ENCODE results near the gene TMEM132A. TPM values are rescaled to one million over a fixed set of nuclear protein-coding genes. Genes with fewer than 3 reads are reported as not detected.

The TMEM132A gene
- total and polyA plus RNA-seq, 8 donors, result 3.1 to 36.7 (median 4.8) TPM

DNA sequence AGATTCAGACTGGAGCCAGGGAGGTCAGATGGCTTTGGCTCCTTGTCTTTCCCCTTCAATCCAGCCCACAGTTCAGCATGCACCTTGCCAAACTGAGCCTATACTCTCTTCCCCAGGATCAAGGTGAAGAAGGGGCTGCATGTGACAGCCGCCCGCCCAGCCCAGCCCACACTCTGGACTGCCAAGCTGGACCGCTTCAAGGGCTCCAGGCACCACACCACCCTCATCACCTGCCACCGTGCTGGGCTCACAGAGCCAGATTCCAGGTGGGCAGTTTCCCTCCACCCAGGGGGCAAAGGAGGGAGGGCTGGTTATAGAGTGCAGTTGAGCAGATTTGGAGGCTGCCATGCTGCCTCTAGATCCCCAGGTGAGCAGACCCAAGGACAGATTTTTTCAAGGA lies 6.1 kb downstream of the TMEM132A start:
- intact Hi-C loops (cut with DNase I), result no loop called here
- FAIRE-seq, result no peak
- 85% methylated on average over 4 of the region's 4 CpGs for WGBS, 2 donors

DNA sequence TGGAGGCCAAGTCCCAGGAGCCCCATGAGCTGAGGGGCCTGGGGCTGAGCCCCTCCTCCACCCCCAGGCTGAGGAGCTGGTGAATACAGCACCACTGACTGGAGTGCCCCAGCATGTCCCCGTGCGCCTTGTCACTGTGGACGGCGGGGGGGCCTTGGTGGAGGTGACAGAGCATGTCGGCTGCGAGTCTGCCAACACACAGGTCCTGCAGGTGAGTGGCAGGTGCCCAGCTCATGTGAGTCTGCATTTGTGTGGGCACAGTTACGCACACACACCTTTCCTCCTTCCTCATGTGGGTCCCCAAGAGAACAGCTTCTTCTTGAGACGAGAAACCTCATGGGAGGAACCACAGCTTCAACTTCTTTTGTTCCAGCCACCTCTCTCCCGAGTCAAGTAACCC lies 7.7 kb downstream of the TMEM132A start:
- H3K36me3 ChIP-seq, result no peaks in the 10 kb centered on the region
- TF ChIP-seq, protein P1, sequence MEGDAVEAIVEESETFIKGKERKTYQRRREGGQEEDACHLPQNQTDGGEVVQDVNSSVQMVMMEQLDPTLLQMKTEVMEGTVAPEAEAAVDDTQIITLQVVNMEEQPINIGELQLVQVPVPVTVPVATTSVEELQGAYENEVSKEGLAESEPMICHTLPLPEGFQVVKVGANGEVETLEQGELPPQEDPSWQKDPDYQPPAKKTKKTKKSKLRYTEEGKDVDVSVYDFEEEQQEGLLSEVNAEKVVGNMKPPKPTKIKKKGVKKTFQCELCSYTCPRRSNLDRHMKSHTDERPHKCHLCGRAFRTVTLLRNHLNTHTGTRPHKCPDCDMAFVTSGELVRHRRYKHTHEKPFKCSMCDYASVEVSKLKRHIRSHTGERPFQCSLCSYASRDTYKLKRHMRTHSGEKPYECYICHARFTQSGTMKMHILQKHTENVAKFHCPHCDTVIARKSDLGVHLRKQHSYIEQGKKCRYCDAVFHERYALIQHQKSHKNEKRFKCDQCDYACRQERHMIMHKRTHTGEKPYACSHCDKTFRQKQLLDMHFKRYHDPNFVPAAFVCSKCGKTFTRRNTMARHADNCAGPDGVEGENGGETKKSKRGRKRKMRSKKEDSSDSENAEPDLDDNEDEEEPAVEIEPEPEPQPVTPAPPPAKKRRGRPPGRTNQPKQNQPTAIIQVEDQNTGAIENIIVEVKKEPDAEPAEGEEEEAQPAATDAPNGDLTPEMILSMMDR (IDR thresholded peaks at IDR 0.05), result no peak
- H3K27ac ChIP-seq, result no peak overlapping the region
- WGBS, 2 donors, result 85 to 89% methylated on average over 9 of the region's 9 CpGs
- no peak overlapping the region for H3K4me3 ChIP-seq
- intact Hi-C loops (cut with DNase I), result no loop called here
- FAIRE-seq (no peak), DNase-seq (no peak), ATAC-seq (no peak)
- no peaks in the 10 kb centered on the region for H3K9me3 ChIP-seq
- H3K27me3 ChIP-seq, result no peaks in the 10 kb centered on the region
- no peaks in the 10 kb centered on the region for H3K4me1 ChIP-seq

More for the DNA sequence above, 6.1 kb downstream of the TMEM132A start:
- Histone ChIP-seq H3K4me3 (no peak overlapping the region), H3K27ac (no peak overlapping the region), H3K9me3 (no peaks in the 10 kb centered on the region), H3K36me3 (no peaks in the 10 kb centered on the region), H3K27me3 (no peaks in the 10 kb centered on the region), H3K4me1 (no peaks in the 10 kb centered on the region)
- no peak for DNase-seq
- TF ChIP-seq, protein P1 (IDR thresholded peaks at IDR 0.05), result no peak
- no peak for ATAC-seq

DNA sequence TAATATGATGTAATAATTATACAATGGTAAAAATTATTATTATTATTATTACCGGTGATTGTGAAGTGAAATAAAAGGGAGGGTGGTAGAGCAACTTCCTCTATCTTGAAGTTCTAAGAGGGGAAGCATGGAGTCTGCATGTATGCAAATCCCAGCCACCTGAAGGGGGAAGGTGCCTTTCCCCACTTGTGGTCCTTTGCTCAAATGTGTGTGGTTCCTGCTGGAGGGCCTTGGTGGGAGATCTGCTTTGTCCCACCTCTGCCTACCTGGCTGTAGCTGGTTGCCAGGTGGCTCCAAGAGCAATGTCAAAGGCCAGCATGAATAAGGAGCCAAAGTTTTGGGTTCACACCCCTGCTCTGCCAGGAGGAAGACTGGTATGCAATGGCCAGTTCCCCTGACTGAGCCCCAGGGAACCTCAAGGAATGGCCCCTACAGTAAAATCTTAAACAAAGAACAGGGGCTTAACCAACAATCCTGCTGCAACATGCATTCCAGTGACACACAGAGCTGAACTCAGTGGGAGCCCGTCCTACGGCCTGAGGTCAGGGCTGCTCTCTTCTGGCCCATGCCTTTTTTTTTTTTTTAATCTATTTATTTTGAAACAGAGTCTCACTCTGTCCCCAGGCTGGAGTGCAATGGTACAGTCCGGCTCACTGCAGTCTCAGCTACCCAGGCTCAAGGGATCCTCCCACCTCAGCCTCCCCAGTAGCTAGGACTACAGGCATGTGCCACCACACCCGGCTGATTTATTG lies 8.5 kb downstream of the TMEM132A start:
- DNase-seq (no peak), FAIRE-seq (no peak), ATAC-seq (no peak)
- intact Hi-C loops (cut with DNase I), result no loop called here
- no peak overlapping the region for H3K4me3 ChIP-seq
- H3K27ac ChIP-seq, result no peak overlapping the region
- TF ChIP-seq, protein P1 (IDR thresholded peaks at IDR 0.05), result no peak
- 74% methylated on average over 5 of the region's 5 CpGs for WGBS, 2 donors
- H3K27me3 ChIP-seq, result no peaks in the 10 kb centered on the region
- H3K36me3 ChIP-seq, result no peaks in the 10 kb centered on the region
- H3K9me3 ChIP-seq, result no peaks in the 10 kb centered on the region
- no peaks in the 10 kb centered on the region for H3K4me1 ChIP-seq

DNA sequence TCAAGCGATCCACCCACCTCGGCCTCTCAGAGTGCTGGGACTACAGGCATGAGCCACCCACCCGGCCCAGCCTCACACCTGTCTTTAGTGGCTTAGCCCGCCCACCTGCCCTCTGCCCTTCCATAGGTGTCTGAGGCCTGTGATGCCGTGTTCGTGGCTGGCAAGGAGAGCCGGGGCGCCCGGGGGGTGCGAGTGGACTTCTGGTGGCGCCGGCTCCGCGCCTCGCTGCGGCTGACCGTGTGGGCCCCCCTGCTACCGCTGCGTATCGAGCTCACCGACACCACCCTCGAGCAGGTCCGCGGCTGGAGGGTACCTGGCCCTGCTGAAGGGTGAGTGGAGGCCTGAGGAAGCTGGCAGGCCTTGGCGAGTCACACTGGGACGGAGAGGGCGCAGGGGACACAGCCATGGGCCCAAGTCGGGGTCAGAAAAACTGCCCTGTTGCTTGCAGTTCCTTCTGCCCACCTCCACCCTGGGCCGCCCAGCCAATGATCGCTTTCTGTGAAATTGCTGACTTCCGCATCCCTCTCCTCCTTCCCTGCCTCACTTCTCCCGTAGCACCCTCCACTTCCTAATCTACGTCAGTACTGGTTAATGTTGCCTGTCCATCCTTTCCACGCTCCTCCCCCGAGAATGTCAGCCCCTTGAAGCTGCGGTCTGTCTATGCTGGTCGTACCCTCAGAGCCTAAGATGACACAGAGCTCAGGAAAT lies 9.3 kb downstream of the TMEM132A start:
- Histone ChIP-seq H3K36me3 (no peaks in the 10 kb centered on the region), H3K4me1 (no peaks in the 10 kb centered on the region), H3K9me3 (no peaks in the 10 kb centered on the region), H3K27ac (no peak overlapping the region), H3K27me3 (no peaks in the 10 kb centered on the region), H3K4me3 (no peak overlapping the region)
- no peak for ATAC-seq
- no peak for FAIRE-seq
- no peak for DNase-seq
- WGBS, 2 donors, result 90 to 92% methylated on average over 37 of the region's 37 CpGs
- TF ChIP-seq, protein P1 (IDR thresholded peaks at IDR 0.05), result no peak
- intact Hi-C loops (cut with DNase I), result no loop called here

Data from pancreas (tissue), 10 donors.